ENCODE results near the gene BCAP29.
"Not testable (repeated sequence)": the region's sequence is repeated elsewhere in the genome, so short reads cannot be mapped to it uniquely, and the experiment has no call there.

Gene BCAP29

GRCh38 chr7:107622429-107622828 lies 42.4 kb downstream of the BCAP29 start:
- DNase-seq (ENCODE audit: low spot score) = peak; percentile 32

- DNase-seq (ENCODE audit: low spot score) = no peak
Observed at GRCh38 chr7:107622894-107623293, 42.8 kb downstream of the BCAP29 start.

- DNase-seq (ENCODE audit: low spot score) = no peak
Observed at GRCh38 chr7:107627002-107627401, 47.0 kb downstream of the BCAP29 start.

- DNase-seq (ENCODE audit: low spot score) = no peak
Observed at GRCh38 chr7:107628461-107629064, 48.5 kb downstream of the BCAP29 start.

- no peak for DNase-seq (ENCODE audit: low spot score)
Observed at GRCh38 chr7:107630342-107630741, 50.3 kb downstream of the BCAP29 start.

- DNase-seq (ENCODE audit: low spot score) = no peak
Observed at GRCh38 chr7:107631588-107632491, 51.8 kb downstream of the BCAP29 start.

- DNase-seq (ENCODE audit: low spot score) = no peak
Observed at GRCh38 chr7:107632492-107632865, 52.4 kb downstream of the BCAP29 start.

- DNase-seq (ENCODE audit: low spot score) = no peak
Observed at GRCh38 chr7:107638594-107638993, 58.5 kb downstream of the BCAP29 start.

- not testable (repeated sequence) for DNase-seq (ENCODE audit: low spot score)
Observed at GRCh38 chr7:107639070-107639469, 59.0 kb downstream of the BCAP29 start.

GRCh38 chr7:107641676-107642075 lies 61.6 kb downstream of the BCAP29 start:
- no peak for DNase-seq (ENCODE audit: low spot score)

GRCh38 chr7:107642501-107642900 lies 62.5 kb downstream of the BCAP29 start:
- no peak for DNase-seq (ENCODE audit: low spot score)

GRCh38 chr7:107643407-107643806 lies 63.4 kb downstream of the BCAP29 start:
- peak; percentile 74 for DNase-seq (ENCODE audit: low spot score)

- DNase-seq (ENCODE audit: low spot score) = no peak
Observed at GRCh38 chr7:107643938-107644308, 63.9 kb downstream of the BCAP29 start.

- no peak for DNase-seq (ENCODE audit: low spot score)
Observed at GRCh38 chr7:107644309-107644974, 64.4 kb downstream of the BCAP29 start.

GRCh38 chr7:107652642-107653041 lies 72.6 kb downstream of the BCAP29 start:
- DNase-seq (ENCODE audit: low spot score) = no peak

- DNase-seq (ENCODE audit: low spot score) = no peak
Observed at GRCh38 chr7:107658467-107658866, 78.4 kb downstream of the BCAP29 start.

GRCh38 chr7:107659666-107660065 lies 79.6 kb downstream of the BCAP29 start:
- DNase-seq (ENCODE audit: low spot score) = peak; percentile 39

- DNase-seq (ENCODE audit: low spot score) = no peak
Observed at GRCh38 chr7:107660381-107661080, 80.5 kb downstream of the BCAP29 start, which contains the start of gene SLC26A4. Gene SLC26A4, plus strand, starts transcription at chr7:107660828. Its CDS starts 814 bp downstream, at chr7:107661642.

- peak; percentile 33 for DNase-seq (ENCODE audit: low spot score)
Observed at GRCh38 chr7:107661081-107661864, 81.2 kb downstream of the BCAP29 start.

GRCh38 chr7:107661865-107662379 lies 81.9 kb downstream of the BCAP29 start:
- DNase-seq (ENCODE audit: low spot score) = no peak

- DNase-seq (ENCODE audit: low spot score) = no peak
Observed at GRCh38 chr7:107663196-107663595, 83.2 kb downstream of the BCAP29 start.

All from hepatic stellate cell (primary cell).